Activated B cell treated with CpG ODN at 0.5 μM for 24 hours (primary cell): ENCODE results near the gene SERAC1. TPM values are rescaled to one million over a fixed set of nuclear protein-coding genes. Genes with fewer than 3 reads are reported as not detected.

ENCODE experiments used
- ATAC-seq: fragments of 200-7000 bp; cut with Tn5 transposase; one replicate; pipeline ENCODE4 v1.10.0; 2021; ENCODE audit warnings: low read depth, mild to moderate bottlenecking, moderate library complexity
- CTCF ChIA-PET: fragments of 350-600 bp; sonication (Branson Sonifier 250); formaldehyde crosslinking; loops from one replicate; lab custom pipeline; 2021; ENCODE audit warnings: antibody characterized with exemption; lab: Charles Lee
- POLR2A ChIA-PET: fragments of 350-600 bp; sonication (Branson Sonifier 250); formaldehyde crosslinking; loops from one replicate; lab custom pipeline; 2021; ENCODE audit warnings: antibody characterized with exemption; lab: Charles Lee
- DNase-seq: peaks from one replicate; pipeline ENCODE4 v3.0.0; 2022
- H3K27ac Mint-ChIP-seq: one replicate; pipeline ENCODE4 v1.8.0; 2020; ENCODE audit warnings: mixed read lengths
- H3K27me3 Mint-ChIP-seq: one replicate; pipeline ENCODE4 v1.8.0; 2021; ENCODE audit warnings: mixed read lengths
- H3K36me3 Mint-ChIP-seq: one replicate; pipeline ENCODE4 v1.8.0; 2021; ENCODE audit warnings: low read depth, mixed read lengths
- H3K4me1 Mint-ChIP-seq: one replicate; pipeline ENCODE4 v1.8.0; 2021; ENCODE audit warnings: mixed read lengths
- H3K4me3 Mint-ChIP-seq: one replicate; pipeline ENCODE4 v1.8.0; 2020; ENCODE audit warnings: mild to moderate bottlenecking, mixed read lengths
- H3K9me3 Mint-ChIP-seq: one replicate; pipeline ENCODE4 v1.8.0; 2020; ENCODE audit warnings: mixed read lengths
- CTCF ChIP-seq: fragments of 200-600 bp; IDR thresholded peaks from one replicate; pipeline ENCODE4 v1.8.0; 2022; ENCODE audit warnings: antibody characterized with exemption, mild to moderate bottlenecking
- intact Hi-C: fragments of 100-400 bp; cut with micrococcal nuclease; formaldehyde crosslinking; loops from one replicate; pipeline ENCODE4 v1.15.1; 2024
- total RNA-seq: library from RNA; stranded (reverse); gene quantifications from 2 replicates; pipeline ENCODE4 v1.2.3, GENCODE V29; 2022

SERAC1 gene
- total RNA-seq, 1 donor from 2014 or later, result 3.0 TPM

GRCh38 chr6:158165919-158166416, 2.1 kb downstream of the SERAC1 start:
- Mint-ChIP-seq H3K4me3 (no peak overlapping the region), H3K9me3 (no peaks in the 10 kb centered on the region), H3K36me3 (peaks cover 2% of the 10 kb centered on the region), H3K27ac (no peak overlapping the region), H3K4me1 (peaks cover 16% of the 10 kb centered on the region), H3K27me3 (no peaks in the 10 kb centered on the region)
- POLR2A ChIA-PET, result no interaction called here
- CTCF ChIA-PET, result no interaction called here
- no peak for TF ChIP-seq CTCF
- no peak for ATAC-seq
- intact Hi-C loops, result loop anchor here (5.0 to 10.0 kb wide), 3 partner anchors 184 to 481 kb away; partner anchors contain the start of gene SYNJ2
- DNase-seq, result no peak

DNA sequence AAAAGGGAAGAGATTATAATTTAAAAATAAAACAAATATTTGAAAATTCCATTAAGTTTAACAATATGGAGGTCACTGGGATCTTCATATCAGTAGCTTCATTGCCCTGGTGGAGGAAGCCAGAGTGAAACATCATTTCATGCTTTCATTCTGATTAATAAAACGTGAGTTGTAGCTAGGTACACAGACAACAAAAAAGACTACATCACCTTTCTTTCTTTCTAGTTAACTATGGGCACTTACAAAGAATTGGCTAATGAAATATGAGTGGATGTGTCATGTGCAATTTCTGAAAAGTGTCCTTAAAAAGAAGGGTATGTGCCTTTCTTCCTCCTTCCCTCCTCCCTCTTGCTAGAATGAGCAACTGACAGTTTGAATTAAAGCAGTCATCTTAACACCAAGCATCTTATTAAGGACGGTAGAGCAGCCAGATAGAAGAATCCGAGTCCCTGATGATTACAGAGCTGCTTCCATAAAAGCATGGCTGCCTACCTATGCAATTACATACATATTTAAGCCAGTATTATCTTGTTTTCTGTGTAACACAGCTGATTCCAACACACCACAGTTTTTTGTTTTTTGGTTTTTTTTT, 3.4 kb downstream of the SERAC1 start:
- ATAC-seq (no peak), DNase-seq (no peak)
- no peak for TF ChIP-seq CTCF
- CTCF ChIA-PET, result interaction anchor here (0.6 to 0.7 kb wide), 2 partner anchors 183 to 844 kb away, joined by 3 read pairs; partner anchors contain the start of gene SYNJ2
- POLR2A ChIA-PET, result no interaction called here
- H3K4me1 Mint-ChIP-seq, result peaks cover 16% of the 10 kb centered on the region
- peaks cover 2% of the 10 kb centered on the region for H3K36me3 Mint-ChIP-seq
- H3K27me3 Mint-ChIP-seq, result no peaks in the 10 kb centered on the region
- intact Hi-C loops, result loop anchor here (5.0 to 10.0 kb wide), 3 partner anchors 182 to 483 kb away; partner anchors contain the start of gene SYNJ2
- H3K27ac Mint-ChIP-seq, result no peak overlapping the region
- no peaks in the 10 kb centered on the region for H3K9me3 Mint-ChIP-seq
- H3K4me3 Mint-ChIP-seq, result no peak overlapping the region

- H3K27me3 Mint-ChIP-seq, result no peaks in the 10 kb centered on the region
- peaks cover 5% of the 10 kb centered on the region for H3K36me3 Mint-ChIP-seq
- TF ChIP-seq CTCF, result no peak
- POLR2A ChIA-PET, result interaction anchor here (0.7 kb wide), 1 partner anchor 938 kb away, joined by 3 read pairs; no protein-coding TSS in a partner anchor
- no peaks in the 10 kb centered on the region for H3K9me3 Mint-ChIP-seq
- intact Hi-C loops, result loop anchor here (10.0 kb wide), 1 partner anchor 397 kb away; no protein-coding TSS in a partner anchor
- CTCF ChIA-PET, result no interaction called here
- ATAC-seq, result no peak
- no peak overlapping the region for H3K4me3 Mint-ChIP-seq
- H3K4me1 Mint-ChIP-seq, result peaks cover 4% of the 10 kb centered on the region
- H3K27ac Mint-ChIP-seq, result no peak overlapping the region
- no peak for DNase-seq
Observed at GRCh38 chr6:158161566-158162254, 6.4 kb downstream of the SERAC1 start.

DNA sequence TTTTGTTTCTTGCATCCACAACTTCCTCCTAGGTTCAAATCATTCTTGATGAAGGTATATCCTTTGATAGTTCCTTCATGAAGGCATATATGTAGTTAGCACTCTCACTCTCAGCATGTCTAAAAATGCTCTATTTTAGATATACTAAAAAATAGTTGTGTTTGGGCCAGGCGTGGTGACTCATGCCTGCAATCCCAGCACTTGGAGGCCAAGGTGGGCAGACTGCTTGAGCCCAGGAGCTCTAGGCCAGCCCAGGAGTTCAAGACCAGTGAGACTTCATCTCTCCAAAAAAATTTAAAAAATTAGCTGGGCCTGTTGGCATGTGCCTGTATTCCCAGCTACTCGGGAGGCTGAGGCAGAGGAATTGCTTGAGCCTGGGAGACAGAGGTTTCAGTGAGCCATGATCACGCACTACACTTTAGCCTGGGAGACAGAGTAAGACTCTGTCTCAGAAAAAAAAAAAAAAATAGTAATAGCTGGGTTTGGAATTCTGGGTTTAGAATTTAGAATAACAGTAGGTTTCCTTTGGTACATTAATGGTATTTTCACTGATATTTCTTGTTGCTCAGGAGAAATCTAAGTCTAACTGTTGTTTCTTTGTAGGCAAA, 7.0 kb downstream of the SERAC1 start:
- no peak overlapping the region for H3K4me3 Mint-ChIP-seq
- ATAC-seq (no peak), DNase-seq (no peak)
- no peak for TF ChIP-seq CTCF
- POLR2A ChIA-PET, result no interaction called here
- H3K4me1 Mint-ChIP-seq, result peaks cover 3% of the 10 kb centered on the region
- H3K9me3 Mint-ChIP-seq, result no peaks in the 10 kb centered on the region
- intact Hi-C loops, result loop anchor here (10.0 kb wide), 1 partner anchor 396 kb away; no protein-coding TSS in a partner anchor
- peaks cover 7% of the 10 kb centered on the region for H3K36me3 Mint-ChIP-seq
- H3K27ac Mint-ChIP-seq, result no peak overlapping the region
- no peaks in the 10 kb centered on the region for H3K27me3 Mint-ChIP-seq
- CTCF ChIA-PET, result no interaction called here

GRCh38 chr6:158158748-158159147, 9.3 kb downstream of the SERAC1 start:
- DNase-seq (no peak), ATAC-seq (no peak)
- Mint-ChIP-seq H3K36me3 (peaks cover 13% of the 10 kb centered on the region), H3K4me3 (no peak overlapping the region), H3K27me3 (no peaks in the 10 kb centered on the region), H3K27ac (no peak overlapping the region), H3K9me3 (no peaks in the 10 kb centered on the region), H3K4me1 (peaks cover 3% of the 10 kb centered on the region)
- CTCF ChIA-PET, result no interaction called here
- intact Hi-C loops, result no loop called here
- TF ChIP-seq CTCF, result no peak
- POLR2A ChIA-PET, result no interaction called here
